ENCODE measurements around the gene DNAJC15. TPM values are rescaled to one million over a fixed set of nuclear protein-coding genes. Genes with fewer than 3 reads are reported as not detected.

Gene DNAJC15
- 23.3 and 27.2 TPM in 2 replicates for total RNA-seq

DNA sequence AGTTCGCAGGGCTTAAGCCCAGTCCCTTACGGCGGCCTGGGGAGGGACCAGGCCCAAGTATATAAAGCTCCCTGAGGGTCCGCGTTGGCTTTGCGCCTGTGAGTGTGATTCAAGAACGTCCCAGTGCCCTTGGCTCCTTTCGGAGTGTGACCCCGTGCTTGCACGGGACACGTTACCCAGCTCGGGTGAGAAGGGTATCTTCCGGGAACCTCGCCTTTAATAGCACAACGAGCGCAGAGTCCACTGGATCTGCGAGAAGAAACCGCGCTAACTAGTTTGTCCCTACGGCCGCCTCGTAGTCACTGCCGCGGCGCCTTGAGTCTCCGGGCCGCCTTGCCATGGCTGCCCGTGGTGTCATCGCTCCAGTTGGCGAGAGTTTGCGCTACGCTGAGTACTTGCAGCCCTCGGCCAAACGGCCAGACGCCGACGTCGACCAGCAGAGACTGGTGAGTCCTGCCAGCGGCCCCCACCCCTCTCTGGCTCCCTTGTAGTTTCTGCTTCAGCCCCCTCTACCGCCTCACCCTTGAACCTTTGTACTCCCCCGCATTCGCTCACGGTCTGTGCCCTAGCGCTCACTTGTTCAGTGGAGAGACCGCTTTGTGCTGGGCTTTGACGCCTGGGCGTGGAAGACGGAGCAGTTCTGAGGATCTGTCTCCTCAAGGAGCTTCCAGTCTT lies at the start of gene DNAJC15:
Gene DNAJC15 (plus strand): TSS at position 298 of the 675 bp plus-strand sequence. CDS start 41 bp downstream, at position 339.

DNA sequence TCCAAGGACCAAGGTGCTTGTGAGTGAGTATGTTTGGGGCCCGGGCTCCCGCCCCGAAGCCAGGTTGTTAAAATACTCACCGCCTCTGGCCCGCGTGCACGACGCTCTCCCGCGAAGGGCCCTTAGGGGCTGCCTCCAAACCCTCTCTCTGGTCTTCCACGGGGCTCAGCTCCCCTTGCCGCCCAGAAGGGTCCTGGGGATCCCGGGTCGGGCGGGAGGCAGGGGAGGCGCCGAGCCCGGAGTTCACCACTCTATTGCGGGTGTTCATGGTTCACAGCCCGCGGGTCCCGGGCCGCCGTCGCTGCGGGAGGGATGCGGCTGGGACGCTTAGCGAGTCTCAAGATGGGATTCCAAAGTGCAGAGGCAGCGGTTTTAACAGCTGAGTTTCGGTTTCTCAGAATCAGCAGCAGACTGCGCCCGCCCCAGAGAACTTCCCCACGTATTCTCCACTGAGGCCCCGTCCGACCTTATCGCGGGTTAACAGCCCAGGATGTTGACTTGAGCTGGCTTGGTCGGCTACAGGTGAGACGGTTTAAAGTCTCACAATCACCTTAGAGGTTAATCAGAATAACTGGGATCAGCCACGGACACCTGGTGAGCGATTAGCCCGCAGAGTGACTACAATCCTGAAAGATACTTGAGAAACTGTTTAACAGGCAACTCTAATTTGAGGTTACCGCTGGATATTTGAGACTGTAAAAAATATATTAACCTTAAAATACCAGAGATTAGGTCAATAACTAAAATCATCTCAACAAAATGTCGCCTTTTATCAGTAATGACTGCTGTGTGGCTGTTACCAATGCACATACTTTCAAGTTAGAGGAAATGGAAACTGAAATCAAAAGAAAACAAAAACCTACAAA lies 31.3 kb upstream of the DNAJC15 start, which contains the start of gene EPSTI1:
Gene EPSTI1 (minus strand): TSS at position 344 of the 866 bp plus-strand sequence. CDS start 76 bp downstream, at position 268.

Other genes starting within 250 kb of the DNAJC15 start
- not detected in 2 replicates for gene FAM216B, start 242.0 kb upstream of the DNAJC15 start, total RNA-seq
- gene EPSTI1, start 31.3 kb upstream of the DNAJC15 start, total RNA-seq, result 1.9 and 4.1 TPM in 2 replicates